Measurements from ENCODE around the gene STARD3NL.
"Not testable (repeated sequence)": the region's sequence is repeated elsewhere in the genome, so short reads cannot be mapped to it uniquely, and the experiment has no call there.

Gene STARD3NL

GRCh38 chr7:38169847-38170246 lies 8.2 kb upstream of the STARD3NL start:
- DNase-seq (ENCODE audit: low read depth) = peak; percentile 49
- H3K4me3 ChIP-seq (replicated peaks; ENCODE audit: low read depth, low read length) = no peak overlapping the region
- TF ChIP-seq CTCF (IDR thresholded peaks at IDR 0.05; ENCODE audit: low read length, missing control alignments) = no peak

- no peak overlapping the region for H3K4me3 ChIP-seq (replicated peaks; ENCODE audit: low read depth, low read length)
- no peak for DNase-seq (ENCODE audit: low read depth)
- TF ChIP-seq CTCF (IDR thresholded peaks at IDR 0.05; ENCODE audit: low read length, missing control alignments) = no peak
Measured at GRCh38 chr7:38171623-38172391, 6.2 kb upstream of the STARD3NL start.

- not testable (repeated sequence) for DNase-seq (ENCODE audit: low read depth); H3K4me3 ChIP-seq (replicated peaks; ENCODE audit: low read depth, low read length)
Measured at GRCh38 chr7:38175547-38175946, 2.5 kb upstream of the STARD3NL start.

- no peak for DNase-seq (ENCODE audit: low read depth)
- H3K4me3 ChIP-seq (replicated peaks; ENCODE audit: low read depth, low read length) = peak overlapping the region; percentile 87
- no peak for TF ChIP-seq CTCF (IDR thresholded peaks at IDR 0.05; ENCODE audit: low read length, missing control alignments)
Measured at GRCh38 chr7:38177621-38178003, 433 bp upstream of the STARD3NL start.

GRCh38 chr7:38178695-38179344 lies 775 bp downstream of the STARD3NL start:
- peak; percentile 58 for DNase-seq (ENCODE audit: low read depth)
- TF ChIP-seq CTCF (IDR thresholded peaks at IDR 0.05; ENCODE audit: low read length, missing control alignments) = peak; percentile 13
- peak overlapping the region; percentile 87 for H3K4me3 ChIP-seq (replicated peaks; ENCODE audit: low read depth, low read length)

- H3K4me3 ChIP-seq (replicated peaks; ENCODE audit: low read depth, low read length) = peak overlapping the region; percentile 87
- peak; percentile 25 for DNase-seq (ENCODE audit: low read depth)
- no peak for TF ChIP-seq CTCF (IDR thresholded peaks at IDR 0.05; ENCODE audit: low read length, missing control alignments)
Measured at GRCh38 chr7:38179776-38180226, 1.8 kb downstream of the STARD3NL start.

GRCh38 chr7:38181111-38181510 lies 3.1 kb downstream of the STARD3NL start:
- no peak for DNase-seq (ENCODE audit: low read depth)
- H3K4me3 ChIP-seq (replicated peaks; ENCODE audit: low read depth, low read length) = no peak overlapping the region
- TF ChIP-seq CTCF (IDR thresholded peaks at IDR 0.05; ENCODE audit: low read length, missing control alignments) = no peak
